SJSA1 (cell line): Measurements from ENCODE around the gene BRMS1. TPM values are rescaled to one million over a fixed set of nuclear protein-coding genes. Genes with fewer than 3 reads are reported as not detected.

Source experiments
- DNase-seq, 2 experiments: peaks; one replicate each; pipeline ENCODE4 v3.0.0-alpha.2; 2015 to 2020; ENCODE audit warnings: low spot score in 2 of 2, low read depth in 1 of 2
- H3K27ac ChIP-seq: fragments of 250-450 bp; sonication (Bioruptor Pico); 2 replicates; pipeline ENCODE4 v1.5.1; 2020; ENCODE audit warnings: mild to moderate bottlenecking, moderate library complexity
- H3K27me3 ChIP-seq: fragments of 250-450 bp; sonication (Bioruptor Pico); replicated peaks from 2 replicates; pipeline ENCODE4 v1.5.1; 2020; ENCODE audit warnings: mild to moderate bottlenecking, moderate library complexity
- H3K36me3 ChIP-seq: fragments of 250-450 bp; sonication (Bioruptor Pico); 2 replicates; pipeline ENCODE4 v1.5.1; 2020; ENCODE audit warnings: mild to moderate bottlenecking
- H3K4me1 ChIP-seq: fragments of 250-450 bp; sonication (Bioruptor Pico); replicated peaks from 2 replicates; pipeline ENCODE4 v1.6.1; 2021; ENCODE audit warnings: mild to moderate bottlenecking
- H3K4me3 ChIP-seq: fragments of 250-450 bp; sonication (Bioruptor Pico); 2 replicates; pipeline ENCODE4 v1.5.1; 2020; ENCODE audit warnings: mild to moderate bottlenecking
- H3K9me3 ChIP-seq: fragments of 250-450 bp; sonication (Bioruptor Pico); replicated peaks from 2 replicates; pipeline ENCODE4 v1.5.1; 2020; ENCODE audit warnings: mild to moderate bottlenecking
- total RNA-seq: library from RNA; depleted of rRNA; stranded (reverse); fragments of >200 nt; shearing (Covaris generic); gene quantifications from 2 replicates; pipeline ENCODE4 v1.2.3, GENCODE V29; 2014

BRMS1 gene
- total RNA-seq, 1 experiment from 2014 or later, result 189 TPM

DNA sequence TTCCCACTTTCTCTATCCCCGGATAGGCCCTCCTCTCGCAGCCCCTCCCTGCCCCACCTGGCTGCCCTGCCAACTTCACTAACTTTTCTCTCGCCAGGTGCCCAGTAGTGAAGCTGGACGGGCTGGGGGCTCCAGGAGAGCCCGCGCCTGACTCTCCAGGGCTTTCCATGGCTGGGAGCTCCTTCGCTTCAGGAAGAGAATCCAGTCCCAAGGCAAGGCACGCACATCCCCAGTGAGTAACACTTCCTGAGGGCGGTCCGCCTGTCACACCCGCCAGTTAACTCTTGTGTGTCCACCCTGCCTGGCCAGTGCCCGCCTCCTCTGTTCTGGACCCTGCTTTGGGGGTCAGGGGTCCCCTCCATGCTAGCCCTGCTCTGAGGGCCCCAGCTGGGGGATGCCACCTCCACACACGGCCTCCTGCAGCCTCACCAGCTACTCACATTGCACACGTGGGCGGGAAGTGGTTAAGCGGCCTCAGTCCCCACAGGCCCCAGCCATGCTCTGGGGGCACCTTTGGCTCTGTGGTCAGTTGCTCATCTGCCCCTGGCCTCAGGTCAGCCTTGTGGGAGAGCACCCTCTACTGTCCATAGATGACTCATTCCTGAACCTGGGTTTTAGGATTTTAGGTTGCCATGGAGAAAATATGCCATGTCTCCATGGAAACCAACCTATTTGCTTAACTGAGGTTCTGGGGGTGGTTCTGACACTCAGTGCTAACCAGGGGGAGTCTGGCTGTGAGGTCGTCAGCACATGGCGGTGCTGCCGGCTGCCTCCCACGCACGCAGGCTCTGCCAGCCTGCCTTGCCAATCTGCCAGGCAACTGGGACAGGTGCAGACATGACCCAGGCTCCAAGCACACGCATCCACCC, 8.4 kb downstream of the BRMS1 start, which contains the start of gene RIN1:
Gene RIN1 (minus strand): TSS at position 201 of the 869 bp plus-strand sequence. CDS start 32 bp downstream, at position 169.
- H3K36me3 ChIP-seq, result peaks cover 93% of the 10 kb centered on the region

GRCh38 chr11:66335531-66336233, 9.2 kb downstream of the BRMS1 start:
- H3K36me3 ChIP-seq, result peaks cover 91% of the 10 kb centered on the region
- DNase-seq, result peak; percentile 82 to 85
- peak overlapping the region; percentile 66 for H3K4me3 ChIP-seq
- no peaks in the 10 kb centered on the region for H3K27me3 ChIP-seq
- no peaks in the 10 kb centered on the region for H3K9me3 ChIP-seq
- peak overlapping the region; percentile 90 for H3K27ac ChIP-seq
- H3K4me1 ChIP-seq, result peaks cover 53% of the 10 kb centered on the region

More for the DNA sequence above, 8.4 kb downstream of the BRMS1 start, which contains the start of gene RIN1:
- Histone ChIP-seq H3K27me3 (no peaks in the 10 kb centered on the region), H3K4me1 (peaks cover 45% of the 10 kb centered on the region), H3K27ac (peak within 1 kb of the TSS; percentile 90), H3K9me3 (no peaks in the 10 kb centered on the region), H3K4me3 (peak within 1 kb of the TSS; percentile 66)
- DNase-seq, result peak; percentile 99 to 100

DNA sequence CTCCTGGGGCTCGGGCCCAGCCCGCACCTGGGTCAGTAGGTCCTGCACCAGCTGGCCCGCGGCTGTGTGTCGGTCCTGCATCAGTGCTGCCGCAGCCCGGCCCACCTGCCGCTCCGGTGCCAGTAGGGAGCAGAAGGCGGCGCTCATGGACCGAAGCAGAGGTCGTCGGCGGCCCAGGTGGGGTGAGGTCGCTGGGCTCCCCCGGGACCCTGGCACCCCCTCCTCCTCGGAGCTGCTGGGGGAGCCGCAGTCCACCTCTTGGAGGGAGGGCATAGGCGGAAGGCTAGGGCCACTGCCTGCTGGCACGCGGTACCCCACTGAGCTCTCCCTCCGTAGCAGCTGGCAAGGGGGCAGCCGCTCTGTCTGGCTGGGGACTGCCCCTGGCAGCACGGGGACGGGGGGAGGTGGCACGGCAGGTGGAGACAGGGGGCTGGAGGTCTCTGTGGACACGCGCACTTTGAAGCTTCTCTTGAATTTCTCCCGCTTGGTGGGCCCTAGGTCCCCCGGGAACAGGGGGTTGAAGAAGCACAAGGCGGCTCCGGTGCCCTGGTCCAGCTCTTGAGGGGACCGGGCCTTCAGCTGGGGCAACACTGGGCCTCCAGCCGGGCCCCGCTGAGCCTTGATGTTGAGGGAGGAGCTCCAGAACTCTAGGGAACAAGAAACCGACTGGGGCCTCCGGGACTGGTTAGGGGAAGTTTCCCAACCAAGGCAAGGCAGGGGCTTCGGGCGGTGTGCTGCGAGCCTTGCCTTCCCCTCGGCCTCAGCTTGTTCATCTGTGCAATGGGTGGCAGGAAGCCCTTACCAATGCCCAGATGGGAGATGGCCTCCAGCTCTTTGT, 10.1 kb downstream of the BRMS1 start:
- Histone ChIP-seq H3K27me3 (no peaks in the 10 kb centered on the region), H3K4me3 (peak overlapping the region; percentile 66), H3K36me3 (peaks cover 86% of the 10 kb centered on the region), H3K27ac (peak overlapping the region; percentile 90), H3K4me1 (peaks cover 62% of the 10 kb centered on the region), H3K9me3 (no peaks in the 10 kb centered on the region)
- peak in 1 of 2 experiments; percentile 59 for DNase-seq

DNA sequence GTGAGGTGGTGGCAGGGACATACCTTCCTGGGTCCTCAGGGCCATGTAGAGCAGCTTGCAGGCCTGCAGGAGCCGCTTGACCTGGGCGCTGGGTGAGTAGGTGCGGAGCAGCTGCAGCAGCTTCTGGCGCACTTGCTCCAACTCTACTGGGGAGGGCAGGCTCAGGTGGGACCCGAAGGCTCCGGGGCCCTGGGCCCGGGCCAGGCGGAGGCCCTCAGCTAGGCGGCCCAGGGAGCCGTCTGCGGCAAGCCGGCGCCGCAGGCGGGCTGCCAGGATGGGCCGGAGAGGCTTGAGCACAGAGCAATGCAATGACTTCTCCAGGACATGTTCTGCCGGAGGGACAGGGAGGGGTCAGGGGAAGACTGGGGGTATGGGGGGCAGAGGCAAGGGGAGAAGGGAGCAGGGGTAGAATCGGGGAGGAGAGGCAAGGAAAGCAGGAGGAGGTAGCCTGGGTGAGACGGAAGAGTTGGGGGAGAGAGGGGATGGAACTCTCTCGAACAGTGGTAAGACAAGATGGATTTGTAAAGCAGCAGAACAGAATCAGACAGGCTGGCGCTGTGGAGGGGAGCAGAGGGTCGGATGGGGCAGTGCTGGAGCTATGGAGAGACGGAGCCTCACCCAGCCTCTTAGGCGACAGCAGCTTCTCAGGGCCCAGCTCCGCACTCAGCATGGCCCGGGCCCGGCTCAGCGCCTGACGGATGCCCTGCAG, 10.9 kb downstream of the BRMS1 start:
- H3K27ac ChIP-seq, result no peak overlapping the region
- H3K4me1 ChIP-seq, result peaks cover 69% of the 10 kb centered on the region
- no peaks in the 10 kb centered on the region for H3K27me3 ChIP-seq
- peak in 1 of 2 experiments; percentile 56 for DNase-seq
- no peaks in the 10 kb centered on the region for H3K9me3 ChIP-seq
- no peak overlapping the region for H3K4me3 ChIP-seq
- H3K36me3 ChIP-seq, result peaks cover 78% of the 10 kb centered on the region

DNA sequence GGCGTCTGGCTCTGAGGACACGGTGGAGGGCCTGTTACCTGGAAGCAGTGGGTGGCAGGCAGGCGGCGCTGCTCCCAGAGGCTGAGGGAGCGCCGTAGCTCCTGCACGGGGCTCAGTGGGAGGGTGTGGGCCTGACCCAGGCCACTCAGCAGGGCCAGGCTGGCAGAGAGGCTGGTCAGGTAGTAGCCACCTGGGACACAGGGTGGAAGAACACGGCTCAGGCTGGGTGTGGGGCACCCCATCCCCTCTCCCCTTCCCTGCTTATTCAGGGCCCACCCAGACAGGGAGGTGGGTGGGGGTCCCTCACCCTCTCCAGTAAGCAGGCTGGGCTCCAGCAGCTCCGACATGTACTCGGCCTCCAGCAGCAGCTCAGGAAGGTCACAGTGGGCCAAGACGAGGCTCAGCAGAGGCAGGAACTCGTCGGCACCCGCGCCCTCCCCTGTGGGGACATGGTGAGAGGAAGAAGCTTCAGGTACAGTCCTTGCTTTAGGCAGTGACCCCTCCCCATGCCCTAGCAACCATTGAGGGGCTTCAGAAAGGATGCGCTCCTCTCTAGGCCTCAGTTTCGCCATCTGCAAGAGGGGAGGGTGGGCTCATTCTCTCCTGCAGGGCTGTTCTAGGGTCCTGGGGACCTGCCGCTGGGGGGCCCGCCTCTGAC, 11.6 kb downstream of the BRMS1 start:
- peaks cover 76% of the 10 kb centered on the region for H3K4me1 ChIP-seq
- no peaks in the 10 kb centered on the region for H3K9me3 ChIP-seq
- H3K27me3 ChIP-seq, result no peaks in the 10 kb centered on the region
- H3K36me3 ChIP-seq, result peaks cover 71% of the 10 kb centered on the region
- no peak overlapping the region for H3K4me3 ChIP-seq
- no peak overlapping the region for H3K27ac ChIP-seq
- peak in 1 of 2 experiments; percentile 54 for DNase-seq

- peak in 1 of 2 experiments; percentile 57 for DNase-seq
- Histone ChIP-seq H3K9me3 (no peaks in the 10 kb centered on the region), H3K27ac (no peak overlapping the region), H3K36me3 (peaks cover 63% of the 10 kb centered on the region), H3K4me3 (no peak overlapping the region), H3K27me3 (no peaks in the 10 kb centered on the region), H3K4me1 (peaks cover 83% of the 10 kb centered on the region)
Measured at GRCh38 chr11:66332371-66333219, 12.3 kb downstream of the BRMS1 start.

GRCh38 chr11:66331542-66332370, 13.1 kb downstream of the BRMS1 start:
- no peak for DNase-seq
- H3K4me3 ChIP-seq, result no peak overlapping the region
- no peaks in the 10 kb centered on the region for H3K9me3 ChIP-seq
- peak overlapping the region; percentile 45 for H3K27ac ChIP-seq
- no peaks in the 10 kb centered on the region for H3K27me3 ChIP-seq
- H3K4me1 ChIP-seq, result peaks cover 83% of the 10 kb centered on the region
- peaks cover 55% of the 10 kb centered on the region for H3K36me3 ChIP-seq

GRCh38 chr11:66330931-66331330, 14.0 kb downstream of the BRMS1 start:
- peak; percentile 99 for DNase-seq
- Histone ChIP-seq H3K9me3 (no peaks in the 10 kb centered on the region), H3K4me1 (peaks cover 82% of the 10 kb centered on the region), H3K27ac (peak overlapping the region; percentile 94), H3K4me3 (no peak overlapping the region), H3K27me3 (no peaks in the 10 kb centered on the region), H3K36me3 (peaks cover 52% of the 10 kb centered on the region)

- H3K27ac ChIP-seq, result peak overlapping the region; percentile 94
- H3K9me3 ChIP-seq, result no peaks in the 10 kb centered on the region
- no peak overlapping the region for H3K4me3 ChIP-seq
- H3K27me3 ChIP-seq, result no peaks in the 10 kb centered on the region
- H3K36me3 ChIP-seq, result peaks cover 35% of the 10 kb centered on the region
- peak in 1 of 2 experiments; percentile 66 for DNase-seq
- H3K4me1 ChIP-seq, result peaks cover 82% of the 10 kb centered on the region
Measured at GRCh38 chr11:66329165-66329673, 15.7 kb downstream of the BRMS1 start.

DNA sequence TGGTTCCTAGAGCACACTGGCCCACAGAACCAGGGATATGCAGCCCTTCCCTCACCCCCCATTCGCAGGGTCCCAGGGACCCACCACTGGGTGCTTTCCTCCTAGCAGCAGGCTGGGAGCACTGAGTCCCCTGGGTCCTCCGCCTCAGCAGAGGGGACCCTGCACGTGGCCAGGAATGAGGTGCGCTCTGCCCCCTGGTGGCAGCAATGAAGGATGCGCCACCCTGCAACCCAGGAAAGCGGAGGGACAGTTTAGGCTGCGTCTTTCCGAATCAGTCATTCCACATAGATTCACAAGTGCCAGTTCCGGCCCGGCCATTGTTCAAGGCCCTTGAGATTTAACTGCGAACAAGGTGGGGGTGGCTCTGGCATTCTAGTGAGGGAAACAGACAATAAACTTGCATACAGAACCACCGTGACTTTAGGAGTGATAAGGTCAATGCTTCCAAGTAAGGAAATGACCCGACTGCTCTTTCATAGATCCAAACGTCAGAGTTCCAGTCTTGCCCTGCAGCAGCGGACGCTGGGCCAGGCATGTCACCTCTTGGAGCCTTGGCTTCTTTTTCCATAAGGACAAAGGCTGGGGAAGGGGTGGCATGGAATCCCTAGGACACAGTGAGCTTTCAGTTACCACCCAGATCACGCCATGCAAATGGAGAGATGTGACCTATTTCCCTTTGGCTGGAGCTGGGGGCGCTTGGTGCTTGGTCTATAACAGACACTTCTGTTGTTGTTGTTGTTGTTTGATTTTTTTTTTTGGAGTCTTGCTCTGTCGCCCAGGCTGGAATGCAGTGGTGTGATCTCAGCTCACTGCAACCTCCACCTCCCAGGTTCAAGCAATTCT, 16.4 kb downstream of the BRMS1 start:
- no peak overlapping the region for H3K4me3 ChIP-seq
- DNase-seq, result peak; percentile 99 to 100
- H3K9me3 ChIP-seq, result no peaks in the 10 kb centered on the region
- peaks cover 30% of the 10 kb centered on the region for H3K36me3 ChIP-seq
- no peaks in the 10 kb centered on the region for H3K27me3 ChIP-seq
- peaks cover 89% of the 10 kb centered on the region for H3K4me1 ChIP-seq
- H3K27ac ChIP-seq, result peak overlapping the region; percentile 94
